ENCODE measurements around the gene SMAP1.

The SMAP1 gene

GRCh38 chr6:70820778-70821177, 153.1 kb downstream of the SMAP1 start:
- Histone ChIP-seq H3K9me3 (replicated peaks; ENCODE audit: low read length) (no peaks in the 10 kb centered on the region), H3K4me3 (ENCODE audit: low read length) (no peak overlapping the region), H3K4me1 (ENCODE audit: control insufficient read depth, insufficient read depth, low read length) (no peaks in the 10 kb centered on the region), H3K9ac (ENCODE audit: low read depth, low read length) (no peak overlapping the region), H3K36me3 (ENCODE audit: insufficient read depth, low read length) (no peaks in the 10 kb centered on the region), H3K27me3 (ENCODE audit: control insufficient read depth, insufficient read depth, low read length) (no peaks in the 10 kb centered on the region), H3K4me2 (ENCODE audit: low read length) (no peak overlapping the region)

GRCh38 chr6:70821751-70822150, 154.1 kb downstream of the SMAP1 start:
- Histone ChIP-seq H3K4me2 (ENCODE audit: low read length) (no peak overlapping the region), H3K9me3 (replicated peaks; ENCODE audit: low read length) (no peaks in the 10 kb centered on the region)

GRCh38 chr6:70823651-70824050, 156.0 kb downstream of the SMAP1 start:
- no peaks in the 10 kb centered on the region for H3K9me3 ChIP-seq (replicated peaks; ENCODE audit: low read length)
- no peak overlapping the region for H3K4me2 ChIP-seq (ENCODE audit: low read length)
- no peaks in the 10 kb centered on the region for H3K36me3 ChIP-seq (ENCODE audit: insufficient read depth, low read length)
- no peak overlapping the region for H3K4me3 ChIP-seq (ENCODE audit: low read length)
- H3K9ac ChIP-seq (ENCODE audit: low read depth, low read length) = no peak overlapping the region
- no peaks in the 10 kb centered on the region for H3K27me3 ChIP-seq (ENCODE audit: control insufficient read depth, insufficient read depth, low read length)
- no peaks in the 10 kb centered on the region for H3K4me1 ChIP-seq (ENCODE audit: control insufficient read depth, insufficient read depth, low read length)

More at GRCh38 chr6:70821751-70822150, 154.1 kb downstream of the SMAP1 start:
- no peaks in the 10 kb centered on the region for H3K4me1 ChIP-seq (ENCODE audit: control insufficient read depth, insufficient read depth, low read length)
- no peaks in the 10 kb centered on the region for H3K27me3 ChIP-seq (ENCODE audit: control insufficient read depth, insufficient read depth, low read length)
- H3K4me3 ChIP-seq (ENCODE audit: low read length) = no peak overlapping the region
- no peaks in the 10 kb centered on the region for H3K36me3 ChIP-seq (ENCODE audit: insufficient read depth, low read length)
- H3K9ac ChIP-seq (ENCODE audit: low read depth, low read length) = no peak overlapping the region

- H3K4me1 ChIP-seq (ENCODE audit: control insufficient read depth, insufficient read depth, low read length) = no peaks in the 10 kb centered on the region
- no peak overlapping the region for H3K4me3 ChIP-seq (ENCODE audit: low read length)
- peaks cover 2% of the 10 kb centered on the region for H3K9me3 ChIP-seq (replicated peaks; ENCODE audit: low read length)
- H3K4me2 ChIP-seq (ENCODE audit: low read length) = no peak overlapping the region
- H3K27me3 ChIP-seq (ENCODE audit: control insufficient read depth, insufficient read depth, low read length) = no peaks in the 10 kb centered on the region
- H3K9ac ChIP-seq (ENCODE audit: low read depth, low read length) = no peak overlapping the region
- H3K36me3 ChIP-seq (ENCODE audit: insufficient read depth, low read length) = no peaks in the 10 kb centered on the region
Measured at GRCh38 chr6:70831427-70831826, 163.7 kb downstream of the SMAP1 start.

- Histone ChIP-seq H3K4me2 (ENCODE audit: low read length) (no peak overlapping the region), H3K36me3 (ENCODE audit: insufficient read depth, low read length) (no peaks in the 10 kb centered on the region), H3K4me3 (ENCODE audit: low read length) (no peak overlapping the region), H3K4me1 (ENCODE audit: control insufficient read depth, insufficient read depth, low read length) (no peaks in the 10 kb centered on the region), H3K27me3 (ENCODE audit: control insufficient read depth, insufficient read depth, low read length) (no peaks in the 10 kb centered on the region), H3K9me3 (replicated peaks; ENCODE audit: low read length) (peaks cover 2% of the 10 kb centered on the region), H3K9ac (ENCODE audit: low read depth, low read length) (no peak overlapping the region)
Measured at GRCh38 chr6:70834520-70834919, 166.8 kb downstream of the SMAP1 start.

GRCh38 chr6:70838907-70839285, 171.2 kb downstream of the SMAP1 start:
- Histone ChIP-seq H3K9me3 (replicated peaks; ENCODE audit: low read length) (no peaks in the 10 kb centered on the region), H3K4me1 (ENCODE audit: control insufficient read depth, insufficient read depth, low read length) (no peaks in the 10 kb centered on the region), H3K9ac (ENCODE audit: low read depth, low read length) (no peak overlapping the region), H3K4me3 (ENCODE audit: low read length) (no peak overlapping the region), H3K36me3 (ENCODE audit: insufficient read depth, low read length) (no peaks in the 10 kb centered on the region), H3K27me3 (ENCODE audit: control insufficient read depth, insufficient read depth, low read length) (no peaks in the 10 kb centered on the region), H3K4me2 (ENCODE audit: low read length) (no peak overlapping the region)

GRCh38 chr6:70839286-70840266, 171.9 kb downstream of the SMAP1 start:
- Histone ChIP-seq H3K9me3 (replicated peaks; ENCODE audit: low read length) (no peaks in the 10 kb centered on the region), H3K4me2 (ENCODE audit: low read length) (no peak overlapping the region), H3K4me1 (ENCODE audit: control insufficient read depth, insufficient read depth, low read length) (no peaks in the 10 kb centered on the region), H3K9ac (ENCODE audit: low read depth, low read length) (no peak overlapping the region), H3K4me3 (ENCODE audit: low read length) (no peak overlapping the region), H3K36me3 (ENCODE audit: insufficient read depth, low read length) (no peaks in the 10 kb centered on the region), H3K27me3 (ENCODE audit: control insufficient read depth, insufficient read depth, low read length) (no peaks in the 10 kb centered on the region)

GRCh38 chr6:70841112-70841511, 173.4 kb downstream of the SMAP1 start:
- Histone ChIP-seq H3K9ac (ENCODE audit: low read depth, low read length) (no peak overlapping the region), H3K27me3 (ENCODE audit: control insufficient read depth, insufficient read depth, low read length) (no peaks in the 10 kb centered on the region), H3K4me3 (ENCODE audit: low read length) (no peak overlapping the region), H3K4me1 (ENCODE audit: control insufficient read depth, insufficient read depth, low read length) (no peaks in the 10 kb centered on the region), H3K36me3 (ENCODE audit: insufficient read depth, low read length) (no peaks in the 10 kb centered on the region), H3K9me3 (replicated peaks; ENCODE audit: low read length) (no peaks in the 10 kb centered on the region), H3K4me2 (ENCODE audit: low read length) (no peak overlapping the region)

GRCh38 chr6:70842541-70842940, 174.9 kb downstream of the SMAP1 start:
- H3K27me3 ChIP-seq (ENCODE audit: control insufficient read depth, insufficient read depth, low read length) = no peaks in the 10 kb centered on the region
- H3K4me2 ChIP-seq (ENCODE audit: low read length) = no peak overlapping the region
- H3K4me3 ChIP-seq (ENCODE audit: low read length) = no peak overlapping the region
- H3K9ac ChIP-seq (ENCODE audit: low read depth, low read length) = no peak overlapping the region
- no peaks in the 10 kb centered on the region for H3K36me3 ChIP-seq (ENCODE audit: insufficient read depth, low read length)
- H3K4me1 ChIP-seq (ENCODE audit: control insufficient read depth, insufficient read depth, low read length) = no peaks in the 10 kb centered on the region
- no peaks in the 10 kb centered on the region for H3K9me3 ChIP-seq (replicated peaks; ENCODE audit: low read length)

- H3K4me3 ChIP-seq (ENCODE audit: low read length) = no peak overlapping the region
- H3K36me3 ChIP-seq (ENCODE audit: insufficient read depth, low read length) = no peaks in the 10 kb centered on the region
- no peaks in the 10 kb centered on the region for H3K27me3 ChIP-seq (ENCODE audit: control insufficient read depth, insufficient read depth, low read length)
- no peak overlapping the region for H3K9ac ChIP-seq (ENCODE audit: low read depth, low read length)
- no peaks in the 10 kb centered on the region for H3K9me3 ChIP-seq (replicated peaks; ENCODE audit: low read length)
- no peaks in the 10 kb centered on the region for H3K4me1 ChIP-seq (ENCODE audit: control insufficient read depth, insufficient read depth, low read length)
- H3K4me2 ChIP-seq (ENCODE audit: low read length) = no peak overlapping the region
Measured at GRCh38 chr6:70843328-70843918, 175.7 kb downstream of the SMAP1 start.

- Histone ChIP-seq H3K9me3 (replicated peaks; ENCODE audit: low read length) (no peaks in the 10 kb centered on the region), H3K4me3 (ENCODE audit: low read length) (no peak overlapping the region), H3K4me1 (ENCODE audit: control insufficient read depth, insufficient read depth, low read length) (no peaks in the 10 kb centered on the region), H3K27me3 (ENCODE audit: control insufficient read depth, insufficient read depth, low read length) (no peaks in the 10 kb centered on the region), H3K9ac (ENCODE audit: low read depth, low read length) (no peak overlapping the region), H3K4me2 (ENCODE audit: low read length) (no peak overlapping the region), H3K36me3 (ENCODE audit: insufficient read depth, low read length) (no peaks in the 10 kb centered on the region)
Measured at GRCh38 chr6:70844301-70844700, 176.6 kb downstream of the SMAP1 start.
